OCI-LY7 (cell line): Measurements from ENCODE around the gene VAC14.

Source experiments
- EZH2phosphoT487 ChIP-seq: fragments of 200-600 bp; sonication (generic); IDR thresholded peaks from 2 replicates; pipeline ENCODE4 v1.6.1; 2018; ENCODE audit warnings: low read depth, borderline replicate concordance, mild to moderate bottlenecking, mixed run types, antibody characterized with exemption, low read length, moderate library complexity, mixed read lengths
- TF ChIP-seq, protein P1 (sequence below): fragments of 200-600 bp; sonication (generic); conservative IDR thresholded peaks from 2 replicates; pipeline ENCODE4 v1.5.1; 2014; ENCODE audit warnings: mild to moderate bottlenecking, antibody characterized with exemption, low read length, moderate library complexity, mixed read lengths

GRCh38 chr16:70700101-70701020 lies 100.6 kb downstream of the VAC14 start:
- TF ChIP-seq EZH2phosphoT487, result no peak
- TF ChIP-seq, protein P1, sequence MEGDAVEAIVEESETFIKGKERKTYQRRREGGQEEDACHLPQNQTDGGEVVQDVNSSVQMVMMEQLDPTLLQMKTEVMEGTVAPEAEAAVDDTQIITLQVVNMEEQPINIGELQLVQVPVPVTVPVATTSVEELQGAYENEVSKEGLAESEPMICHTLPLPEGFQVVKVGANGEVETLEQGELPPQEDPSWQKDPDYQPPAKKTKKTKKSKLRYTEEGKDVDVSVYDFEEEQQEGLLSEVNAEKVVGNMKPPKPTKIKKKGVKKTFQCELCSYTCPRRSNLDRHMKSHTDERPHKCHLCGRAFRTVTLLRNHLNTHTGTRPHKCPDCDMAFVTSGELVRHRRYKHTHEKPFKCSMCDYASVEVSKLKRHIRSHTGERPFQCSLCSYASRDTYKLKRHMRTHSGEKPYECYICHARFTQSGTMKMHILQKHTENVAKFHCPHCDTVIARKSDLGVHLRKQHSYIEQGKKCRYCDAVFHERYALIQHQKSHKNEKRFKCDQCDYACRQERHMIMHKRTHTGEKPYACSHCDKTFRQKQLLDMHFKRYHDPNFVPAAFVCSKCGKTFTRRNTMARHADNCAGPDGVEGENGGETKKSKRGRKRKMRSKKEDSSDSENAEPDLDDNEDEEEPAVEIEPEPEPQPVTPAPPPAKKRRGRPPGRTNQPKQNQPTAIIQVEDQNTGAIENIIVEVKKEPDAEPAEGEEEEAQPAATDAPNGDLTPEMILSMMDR, result no peak
